MM.1S (cell line): ENCODE data around the gene DPH6.

Experiments
- DNase-seq: peaks from one replicate; pipeline ENCODE4 v3.0.0-alpha.2; 2015
- H2AFZ ChIP-seq: fragments of 300-600 bp; sonication (generic); 2 replicates; pipeline ENCODE4 v1.6.0; 2016; ENCODE audit warnings: antibody characterized with exemption, low read length
- H3F3A ChIP-seq: fragments of 300-600 bp; sonication (generic); 2 replicates; pipeline ENCODE4 v1.6.1; 2016; ENCODE audit warnings: mild to moderate bottlenecking, antibody characterized with exemption, low read length, moderate library complexity, mixed read lengths; ENCODE audit not compliant: insufficient read depth
- H3K27ac ChIP-seq: fragments of 300-600 bp; sonication (generic); 2 replicates; pipeline ENCODE4 v1.5.1; 2016; ENCODE audit warnings: mild to moderate bottlenecking, low read length
- H3K27me3 ChIP-seq: fragments of 300-600 bp; sonication (generic); replicated peaks from 2 replicates; pipeline ENCODE4 v1.6.0; 2016; ENCODE audit warnings: low read length; ENCODE audit not compliant: insufficient read depth
- H3K36me3 ChIP-seq: fragments of 300-600 bp; sonication (generic); replicated peaks from 2 replicates; pipeline ENCODE4 v1.6.1; 2016; ENCODE audit warnings: mild to moderate bottlenecking, low read length, mixed read lengths; ENCODE audit not compliant: insufficient read depth
- H3K4me1 ChIP-seq: fragments of 300-600 bp; sonication (generic); 2 replicates; pipeline ENCODE4 v1.6.1; 2016; ENCODE audit warnings: low read length, mixed read lengths
- H3K4me2 ChIP-seq: fragments of 300-600 bp; sonication (generic); 2 replicates; pipeline ENCODE4 v1.6.0; 2016; ENCODE audit warnings: low read depth, low read length
- H3K4me3 ChIP-seq: fragments of 300-600 bp; sonication (generic); 2 replicates; pipeline ENCODE4 v1.5.1; 2016; ENCODE audit warnings: low read length, mixed read lengths
- H3K79me2 ChIP-seq: fragments of 300-600 bp; sonication (generic); 2 replicates; pipeline ENCODE4 v1.6.1; 2016; ENCODE audit warnings: mixed run types, low read length, mixed read lengths
- H3K9ac ChIP-seq: fragments of 300-600 bp; sonication (generic); 2 replicates; pipeline ENCODE4 v1.6.1; 2016; ENCODE audit warnings: low read length, mixed read lengths
- H3K9me2 ChIP-seq: fragments of 300-600 bp; sonication (generic); replicated peaks from 2 replicates; pipeline ENCODE4 v1.6.1; 2016; ENCODE audit warnings: mild to moderate bottlenecking, low read length, mixed read lengths; ENCODE audit not compliant: insufficient read depth
- H3K9me3 ChIP-seq: fragments of 300-600 bp; sonication (generic); replicated peaks from 2 replicates; pipeline ENCODE4 v1.6.1; 2016; ENCODE audit warnings: mild to moderate bottlenecking, low read length, mixed read lengths; ENCODE audit not compliant: insufficient read depth
- H4K20me1 ChIP-seq: fragments of 300-600 bp; sonication (generic); 2 replicates; pipeline ENCODE4 v1.6.1; 2016; ENCODE audit warnings: mild to moderate bottlenecking, low read length, moderate library complexity, mixed read lengths; ENCODE audit not compliant: insufficient read depth
- EZH2 ChIP-seq: fragments of 300-600 bp; sonication (generic); optimal IDR thresholded peaks from 2 replicates; pipeline ENCODE3; 2017; ENCODE audit warnings: low read depth, mild to moderate bottlenecking, antibody characterized with exemption, low read length, mixed read lengths
- EZH2phosphoT487 ChIP-seq: fragments of 300-600 bp; sonication (generic); IDR thresholded peaks from 2 replicates; pipeline ENCODE4 v1.6.1; 2018; ENCODE audit warnings: antibody characterized with exemption, low read length
- TF ChIP-seq, protein P1 (sequence below): fragments of 300-600 bp; sonication (generic); IDR thresholded peaks from 2 replicates; pipeline ENCODE4 v1.5.1; 2016; ENCODE audit warnings: antibody characterized with exemption, low read length, mixed read lengths

Gene DPH6

GRCh38 chr15:35431281-35431680 is 114.7 kb downstream of the DPH6 start:
- Histone ChIP-seq H3K9me2 (no peaks in the 10 kb centered on the region), H3K4me3 (no peak overlapping the region), H4K20me1 (no peaks in the 10 kb centered on the region), H3K27ac (no peak overlapping the region), H3K27me3 (no peaks in the 10 kb centered on the region), H3K36me3 (no peaks in the 10 kb centered on the region), H3K79me2 (no peaks in the 10 kb centered on the region), H3K4me1 (no peaks in the 10 kb centered on the region), H3K9me3 (no peaks in the 10 kb centered on the region), H3F3A (no peaks in the 10 kb centered on the region), H2AFZ (no peak overlapping the region), H3K9ac (no peak overlapping the region), H3K4me2 (no peak overlapping the region)
- TF ChIP-seq EZH2 (no peak), EZH2phosphoT487 (no peak)
- TF ChIP-seq, protein P1, sequence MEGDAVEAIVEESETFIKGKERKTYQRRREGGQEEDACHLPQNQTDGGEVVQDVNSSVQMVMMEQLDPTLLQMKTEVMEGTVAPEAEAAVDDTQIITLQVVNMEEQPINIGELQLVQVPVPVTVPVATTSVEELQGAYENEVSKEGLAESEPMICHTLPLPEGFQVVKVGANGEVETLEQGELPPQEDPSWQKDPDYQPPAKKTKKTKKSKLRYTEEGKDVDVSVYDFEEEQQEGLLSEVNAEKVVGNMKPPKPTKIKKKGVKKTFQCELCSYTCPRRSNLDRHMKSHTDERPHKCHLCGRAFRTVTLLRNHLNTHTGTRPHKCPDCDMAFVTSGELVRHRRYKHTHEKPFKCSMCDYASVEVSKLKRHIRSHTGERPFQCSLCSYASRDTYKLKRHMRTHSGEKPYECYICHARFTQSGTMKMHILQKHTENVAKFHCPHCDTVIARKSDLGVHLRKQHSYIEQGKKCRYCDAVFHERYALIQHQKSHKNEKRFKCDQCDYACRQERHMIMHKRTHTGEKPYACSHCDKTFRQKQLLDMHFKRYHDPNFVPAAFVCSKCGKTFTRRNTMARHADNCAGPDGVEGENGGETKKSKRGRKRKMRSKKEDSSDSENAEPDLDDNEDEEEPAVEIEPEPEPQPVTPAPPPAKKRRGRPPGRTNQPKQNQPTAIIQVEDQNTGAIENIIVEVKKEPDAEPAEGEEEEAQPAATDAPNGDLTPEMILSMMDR = no peak
- DNase-seq = no peak

GRCh38 chr15:35430301-35430700 is 115.7 kb downstream of the DPH6 start:
- Histone ChIP-seq H2AFZ (no peak overlapping the region), H3K4me1 (no peaks in the 10 kb centered on the region), H4K20me1 (no peaks in the 10 kb centered on the region), H3K79me2 (no peaks in the 10 kb centered on the region), H3K27ac (no peak overlapping the region), H3F3A (no peaks in the 10 kb centered on the region), H3K27me3 (no peaks in the 10 kb centered on the region), H3K4me2 (no peak overlapping the region), H3K9me2 (no peaks in the 10 kb centered on the region), H3K36me3 (no peaks in the 10 kb centered on the region), H3K4me3 (no peak overlapping the region), H3K9me3 (no peaks in the 10 kb centered on the region), H3K9ac (no peak overlapping the region)
- TF ChIP-seq, protein P1 = no peak
- no peak for TF ChIP-seq EZH2phosphoT487
- no peak for DNase-seq

DNA sequence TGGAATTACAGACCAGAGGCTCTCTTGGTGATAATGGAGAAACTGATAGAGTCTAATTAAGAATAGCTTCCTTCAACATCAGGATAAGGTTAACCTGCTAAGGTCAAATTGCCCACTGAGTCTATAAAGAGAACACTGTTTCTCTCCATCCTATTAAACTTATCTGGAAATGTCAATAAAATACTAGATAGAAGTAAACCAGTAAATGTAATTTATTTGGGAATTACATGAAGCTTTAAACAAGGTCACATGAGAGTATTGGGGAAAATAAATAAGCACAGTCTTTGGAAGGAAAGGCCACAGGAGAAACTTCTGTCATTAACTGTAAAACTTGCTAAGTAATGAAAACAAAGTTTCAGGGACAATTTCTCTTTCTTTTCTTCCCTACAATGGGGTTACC is 118.5 kb downstream of the DPH6 start:
- no peak overlapping the region for H2AFZ ChIP-seq
- no peak overlapping the region for H3K4me3 ChIP-seq
- H4K20me1 ChIP-seq = no peaks in the 10 kb centered on the region
- no peaks in the 10 kb centered on the region for H3K9me2 ChIP-seq
- no peaks in the 10 kb centered on the region for H3K4me1 ChIP-seq
- TF ChIP-seq EZH2phosphoT487 = no peak
- TF ChIP-seq EZH2 = no peak
- TF ChIP-seq, protein P1 = no peak
- no peaks in the 10 kb centered on the region for H3K27me3 ChIP-seq
- no peak overlapping the region for H3K4me2 ChIP-seq
- H3K27ac ChIP-seq = no peak overlapping the region
- H3K9me3 ChIP-seq = no peaks in the 10 kb centered on the region
- no peak overlapping the region for H3K9ac ChIP-seq
- no peak for DNase-seq
- H3K36me3 ChIP-seq = no peaks in the 10 kb centered on the region
- no peaks in the 10 kb centered on the region for H3F3A ChIP-seq
- no peaks in the 10 kb centered on the region for H3K79me2 ChIP-seq

GRCh38 chr15:35427091-35427490 is 118.9 kb downstream of the DPH6 start:
- Histone ChIP-seq H3K27ac (no peak overlapping the region), H2AFZ (no peak overlapping the region), H3K9me2 (no peaks in the 10 kb centered on the region), H4K20me1 (no peaks in the 10 kb centered on the region), H3K36me3 (no peaks in the 10 kb centered on the region), H3K79me2 (no peaks in the 10 kb centered on the region), H3K4me3 (no peak overlapping the region), H3K9ac (no peak overlapping the region), H3K9me3 (no peaks in the 10 kb centered on the region), H3K4me1 (no peaks in the 10 kb centered on the region), H3K27me3 (no peaks in the 10 kb centered on the region), H3K4me2 (no peak overlapping the region), H3F3A (no peaks in the 10 kb centered on the region)
- no peak for TF ChIP-seq EZH2phosphoT487
- no peak for TF ChIP-seq EZH2
- TF ChIP-seq, protein P1 = no peak
- no peak for DNase-seq
